Measurements from ENCODE around the gene FBXO40. TPM values are rescaled to one million over a fixed set of nuclear protein-coding genes. Genes with fewer than 3 reads are reported as not detected.
A peak's percentile ranks its signal among the peaks of the same experiment; 100 is the strongest.

The FBXO40 gene
- total and polyA plus RNA-seq, 2 of the 8 experiments (the other 6 are each of a cell fraction or from before 2014, with no cell fraction given): 0.03 TPM; not detected in 1

DNA sequence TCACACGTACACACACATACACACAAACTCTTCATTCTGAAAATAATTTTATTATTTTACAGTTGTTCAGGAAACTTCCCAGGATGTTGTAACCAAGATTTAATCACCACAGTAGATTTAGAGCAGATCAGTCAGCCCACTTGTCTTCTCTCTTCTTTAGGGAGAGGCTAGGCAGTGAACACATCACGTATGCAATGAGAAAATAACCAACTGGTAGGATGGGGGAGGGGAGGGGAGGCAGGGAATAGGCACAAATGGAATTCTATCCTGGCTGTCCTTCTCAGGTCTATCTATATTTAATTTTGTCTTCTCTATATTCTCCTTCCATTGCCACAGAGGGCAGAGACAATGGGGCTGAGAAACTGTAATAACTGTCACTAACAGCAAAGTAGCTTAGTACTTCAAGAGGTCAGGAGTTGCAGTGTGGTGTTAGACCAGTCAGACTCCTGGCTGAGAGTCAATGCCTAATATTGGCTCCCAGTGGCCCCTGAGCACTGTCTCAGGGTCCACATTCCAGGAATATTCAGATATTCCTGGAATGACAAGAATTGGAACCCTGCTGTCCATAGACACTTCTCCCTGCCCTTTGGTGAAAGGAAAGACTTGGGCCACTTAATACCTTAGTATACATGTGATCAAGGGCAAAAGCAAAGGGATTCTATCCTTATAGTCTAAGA, 70.1 kb downstream of the FBXO40 start:
- no peak overlapping the region for H3K4me3 ChIP-seq (ENCODE audit: extremely low read depth in 1 of 4, insufficient read depth in 2 of 4, low read depth in 3 of 4, low read length in 4 of 4)
- H3K79me2 ChIP-seq (ENCODE audit: control insufficient read depth in 1 of 2, insufficient read depth in 2 of 2, low read length in 2 of 2): no peaks in the 10 kb centered on the region
- no peak overlapping the region for H3K9ac ChIP-seq (replicated peaks in 1 of 4; ENCODE audit: extremely low read depth in 1 of 4, low read depth in 3 of 4, low read length in 3 of 4)
- H3K23ac ChIP-seq (ENCODE audit: insufficient read length): no peak overlapping the region
- WGBS, 2 experiments (ENCODE audit: extremely low coverage in 1 of 2, insufficient coverage in 1 of 2, insufficient read length in 1 of 2, insufficient replicate concordance in 2 of 2, low coverage in 1 of 2, low lambda C conversion rate in 2 of 2, missing lambda C conversion rate in 1 of 2): 69 to 100% methylated on average over 1 to 2 of the region's 2 CpGs
- no peaks in the 10 kb centered on the region for H3K27me3 ChIP-seq (replicated peaks in 1 of 4; ENCODE audit: control insufficient read depth in 3 of 4, extremely low read depth in 1 of 4, insufficient read depth in 3 of 4, low read length in 3 of 4)
- no peak overlapping the region for H3K27ac ChIP-seq (ENCODE audit: low read depth, low read length)
- no peak overlapping the region for H3K56ac ChIP-seq (replicated peaks; ENCODE audit: insufficient read length, low read depth, low read length)
- H2BK15ac ChIP-seq (ENCODE audit: low read length): no peak overlapping the region
- ChIA-PET POLR2A (ENCODE audit: partially characterized antibody) (interaction anchor here (1.0 kb wide), 1 partner anchor 15 kb away, joined by 3 read pairs; no protein-coding TSS in a partner anchor), CTCF (ENCODE audit: partially characterized antibody) (interaction anchor here (0.7 kb wide), 1 partner anchor 115 kb away, joined by 3 read pairs; no protein-coding TSS in a partner anchor)
- no peak overlapping the region for H4K8ac ChIP-seq (ENCODE audit: extremely low read depth, insufficient read depth, low read length)
- H2BK20ac ChIP-seq (ENCODE audit: low read length): no peak overlapping the region
- TF ChIP-seq SRF (IDR thresholded peaks at IDR 0.05; ENCODE audit: low read depth, low read length) (no peak), PHF8 (conservative IDR thresholded peaks at IDR 0.05; ENCODE audit: low read depth, low read length) (no peak), TEAD4 (IDR thresholded peaks at IDR 0.05; ENCODE audit: low read depth, low read length) (peak; percentile 75; the same call in 1 of the 2 replicates), CHD2 (IDR thresholded peaks at IDR 0.05; ENCODE audit: low read length) (no peak)
- H3K4ac ChIP-seq (replicated peaks; ENCODE audit: insufficient read length, low read depth, low read length): no peak overlapping the region
- no peak overlapping the region for H3K18ac ChIP-seq (ENCODE audit: extremely low read depth, low read length)
- no peaks in the 10 kb centered on the region for H3K79me1 ChIP-seq (ENCODE audit: low read depth, low read length)
- no peak overlapping the region for H2BK120ac ChIP-seq (replicated peaks; ENCODE audit: low read depth, low read length)
- DNase-seq (ENCODE audit: low read depth in 1 of 2, low spot score in 2 of 2) (no peak), FAIRE-seq (no peak)
- no peak overlapping the region for H2AK5ac ChIP-seq (ENCODE audit: low read depth, low read length)
- H3K36me3 ChIP-seq (ENCODE audit: control insufficient read depth in 2 of 4, insufficient read depth in 4 of 4, low read length in 3 of 4): peaks cover 2 to 29% (median 22%) of the 10 kb centered on the region in 4 experiments; a peak in 6 of 8 replicates
- H3K4me1 ChIP-seq (replicated peaks in 1 of 4; ENCODE audit: control insufficient read depth in 3 of 4, insufficient read depth in 4 of 4, low read length in 3 of 4): peaks cover 0 to 10% (median 0%) of the 10 kb centered on the region in 4 experiments; a peak in 2 of 7 replicates
- H3K4me2 ChIP-seq (ENCODE audit: insufficient read depth in 1 of 2, low read depth in 2 of 2, low read length in 2 of 2): no peak overlapping the region
- H3K14ac ChIP-seq (ENCODE audit: insufficient read length): no peak overlapping the region
- H4K5ac ChIP-seq (ENCODE audit: insufficient read length, low read depth, low read length): no peak overlapping the region
- no peak overlapping the region for H4K91ac ChIP-seq (replicated peaks; ENCODE audit: insufficient read length, low read length)
- H3K23me2 ChIP-seq (ENCODE audit: low read depth, low read length): no peaks in the 10 kb centered on the region
- H2BK12ac ChIP-seq (ENCODE audit: low read depth, low read length): no peak overlapping the region
- no peaks in the 10 kb centered on the region for H3K9me3 ChIP-seq (ENCODE audit: insufficient read depth in 2 of 2, low read depth in 1 of 2, low read length in 1 of 2)
- H2AFZ ChIP-seq (ENCODE audit: low read length): no peak overlapping the region
- H2BK5ac ChIP-seq (ENCODE audit: low read depth, low read length): no peak overlapping the region
- no peaks in the 10 kb centered on the region for H4K20me1 ChIP-seq (replicated peaks in 1 of 2; ENCODE audit: control insufficient read depth in 1 of 2, insufficient read depth in 2 of 2, low read length in 2 of 2)
